Right kidney (tissue), 1 donor: ENCODE measurements around the gene BTK.
"Not testable (repeated sequence)": the region's sequence is repeated elsewhere in the genome, so short reads cannot be mapped to it uniquely, and the experiment has no call there.

Experiments
- DNase-seq: peaks from one replicate; pipeline ENCODE4 v3.0.0-alpha.2; 2016

The BTK gene

DNA sequence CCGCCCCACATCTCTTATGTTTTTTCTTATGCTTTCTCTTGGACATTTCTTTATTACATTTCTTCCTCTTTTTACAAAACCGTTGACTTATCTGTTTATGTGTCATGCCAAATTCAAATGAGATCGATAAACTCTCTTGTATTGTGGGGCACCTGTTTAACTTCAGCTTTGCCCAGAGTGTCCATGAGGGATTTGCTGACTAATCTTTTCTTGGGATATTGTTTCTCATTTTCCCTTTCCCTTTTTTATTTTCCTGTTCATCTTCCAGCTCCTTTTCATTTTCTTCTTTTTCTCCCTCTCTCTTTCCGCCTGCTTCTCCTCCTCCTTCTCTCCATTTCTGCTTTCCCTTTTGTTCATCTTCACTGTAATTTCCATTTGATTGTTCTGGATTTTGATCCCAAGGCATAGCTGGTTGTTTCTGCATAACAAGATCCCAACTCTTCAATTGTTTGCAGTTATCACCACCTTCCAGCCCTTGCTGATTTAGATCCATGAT is 48.2 kb downstream of the BTK start:
- DNase-seq = no peak

DNA sequence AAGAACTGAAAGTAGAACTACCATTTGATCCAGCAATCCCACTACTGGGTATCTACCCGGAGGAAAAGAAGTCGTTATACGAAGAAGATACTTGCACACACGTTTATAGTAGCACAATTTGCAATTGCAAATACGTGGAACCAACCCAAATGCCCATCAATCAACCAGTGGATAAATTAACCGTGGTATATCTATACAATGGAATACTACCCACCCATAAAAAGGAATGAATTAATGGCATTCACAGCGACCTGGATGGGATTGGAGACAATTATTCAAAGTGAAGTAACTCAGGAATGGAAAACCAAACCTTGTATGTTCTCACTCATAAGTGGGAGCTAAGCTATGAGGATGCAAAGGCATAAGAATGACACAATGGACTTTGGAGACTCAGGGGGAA is 51.7 kb downstream of the BTK start:
- DNase-seq = not testable (repeated sequence)

DNA sequence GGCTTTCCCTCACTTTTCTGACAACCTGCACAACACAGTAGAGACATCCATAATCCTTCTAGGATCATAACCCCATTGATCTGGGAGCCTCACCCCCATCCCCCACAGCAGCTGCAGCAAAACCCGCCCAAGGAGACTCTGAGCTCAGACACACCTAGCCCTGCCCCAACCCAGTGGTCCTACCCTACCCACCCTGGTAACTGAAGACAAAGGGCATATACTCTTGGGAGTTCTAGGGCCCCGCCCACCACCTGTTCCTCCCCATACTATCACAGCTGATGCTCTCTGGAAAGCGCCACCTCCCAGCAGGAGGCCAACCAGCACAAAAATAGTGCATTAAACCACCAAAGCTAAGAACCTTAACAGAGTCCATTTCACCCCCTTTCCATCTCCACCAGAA is 59.4 kb downstream of the BTK start:
- not testable (repeated sequence) for DNase-seq

DNA sequence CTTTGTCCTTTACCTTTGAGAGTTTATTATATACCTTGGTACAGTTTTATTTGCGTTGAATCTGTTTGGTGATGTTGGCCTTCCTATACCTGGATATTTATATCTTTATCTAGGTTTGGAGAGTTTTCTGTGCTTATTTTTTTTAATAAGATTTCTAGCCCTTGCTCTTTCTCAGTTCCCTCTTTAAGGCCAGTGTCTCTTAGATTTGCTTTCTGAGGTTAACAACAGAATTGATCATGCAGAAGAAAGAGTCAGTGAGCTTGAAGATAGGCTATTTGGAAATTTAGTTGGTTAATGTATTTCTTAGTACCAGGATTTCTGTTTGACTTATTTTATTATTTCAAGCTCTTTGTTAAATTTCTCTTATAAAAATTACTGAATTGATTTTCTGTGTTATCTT is 82.2 kb downstream of the BTK start:
- DNase-seq = no peak
